HL-60 (cell line): ENCODE results near the gene OR2A1.
"Not testable (repeated sequence)": the region's sequence is repeated elsewhere in the genome, so short reads cannot be mapped to it uniquely, and the experiment has no call there.

ENCODE experiments used
- CTCF ChIP-seq: IDR thresholded peaks from one replicate; pipeline ENCODE4 v1.5.1; 2011; ENCODE audit warnings: low read length, control low read depth, inconsistent platforms; ENCODE audit not compliant: insufficient read depth
- GABPA ChIP-seq: IDR thresholded peaks from 2 replicates; pipeline ENCODE4 v1.6.1; 2012; ENCODE audit warnings: low read depth
- POLR2AphosphoS5 ChIP-seq: IDR thresholded peaks from 2 replicates; pipeline ENCODE4 v1.6.1; 2012; ENCODE audit warnings: low read depth

- TF ChIP-seq CTCF, GABPA, POLR2AphosphoS5: not testable (repeated sequence)
Observed at GRCh38 chr7:144321677-144322206, 9.5 kb downstream of the OR2A1 start.
